H1 (cell line): ENCODE results near the gene COL6A2. TPM values are rescaled to one million over a fixed set of nuclear protein-coding genes. Genes with fewer than 3 reads are reported as not detected.

Experiments used
- CTCF ChIA-PET: fragments of 300-600 bp; sonication (Branson Sonifier 250); formaldehyde crosslinking; loops from one replicate; lab custom pipeline; 2021; ENCODE audit not compliant: partially characterized antibody; lab: Charles Lee
- POLR2A ChIA-PET: fragments of 300-600 bp; sonication (Branson Sonifier 250); formaldehyde crosslinking; loops from one replicate; lab custom pipeline; 2021; ENCODE audit warnings: inconsistent platforms; ENCODE audit not compliant: partially characterized antibody; lab: Charles Lee
- DNase-seq, 2 experiments: peaks; one replicate each; pipeline versions ENCODE4 v3.0.0 to v3.0.0-alpha.2; 2010 to 2022; ENCODE audit warnings: low spot score in 2 of 2, low read depth in 1 of 2, mixed read lengths in 1 of 2
- FAIRE-seq: peaks from 2 replicates; lab custom pipeline; 2011; peaks lifted over from hg19 to GRCh38; lab: Jason Lieb, UNC
- H2AFZ ChIP-seq: 2 replicates; pipeline ENCODE4 v1.8.1; 2012; ENCODE audit warnings: low read length, inconsistent platforms
- H2AK5ac ChIP-seq: 2 replicates; pipeline ENCODE4 v1.6.1; 2013; ENCODE audit warnings: low read depth, low read length
- H2BK120ac ChIP-seq: replicated peaks from 2 replicates; pipeline ENCODE3; 2013; ENCODE audit warnings: low read depth, low read length, inconsistent platforms
- H2BK12ac ChIP-seq: 2 replicates; pipeline ENCODE4 v1.6.1; 2013; ENCODE audit warnings: low read depth, low read length
- H2BK15ac ChIP-seq: 2 replicates; pipeline ENCODE4 v1.6.1; 2013; ENCODE audit warnings: low read length
- H2BK20ac ChIP-seq: 2 replicates; pipeline ENCODE4 v1.6.1; 2013; ENCODE audit warnings: low read length
- H2BK5ac ChIP-seq: 2 replicates; pipeline ENCODE4 v1.6.1; 2013; ENCODE audit warnings: low read depth, low read length
- H3K14ac ChIP-seq: 2 replicates; pipeline ENCODE4 v1.6.1; 2013; ENCODE audit warnings: inconsistent platforms; ENCODE audit not compliant: insufficient read length
- H3K18ac ChIP-seq: 2 replicates; pipeline ENCODE4 v1.6.1; 2013; ENCODE audit warnings: low read length; ENCODE audit errors: extremely low read depth
- H3K23ac ChIP-seq: 2 replicates; pipeline ENCODE4 v1.6.1; 2013; ENCODE audit warnings: inconsistent platforms; ENCODE audit not compliant: insufficient read length
- H3K23me2 ChIP-seq: 2 replicates; pipeline ENCODE4 v1.6.1; 2013; ENCODE audit warnings: low read depth, low read length
- H3K27ac ChIP-seq: 2 replicates; pipeline ENCODE4 v1.6.1; 2011; ENCODE audit warnings: low read depth, low read length, inconsistent platforms
- H3K27me3 ChIP-seq, 4 experiments: replicated peaks in 1 of 4; 1 replicate in 1 of 4; 2 replicates in 3 of 4; pipeline versions ENCODE4 v1.6.1 to v1.8.1; 2011 to 2013; ENCODE audit warnings: low read length in 3 of 4, mild to moderate bottlenecking in 3 of 4, inconsistent platforms in 2 of 4, mixed read lengths in 2 of 4, moderate library complexity in 1 of 4; ENCODE audit not compliant: control insufficient read depth in 3 of 4, insufficient read depth in 3 of 4; ENCODE audit errors: extremely low read depth in 1 of 4
- H3K36me3 ChIP-seq, 4 experiments: 2 replicates each; pipeline versions ENCODE4 v1.6.1 to v1.8.1; 2011 to 2013; ENCODE audit warnings: mild to moderate bottlenecking in 4 of 4, low read length in 3 of 4, moderate library complexity in 2 of 4, control low read depth in 1 of 4, inconsistent platforms in 1 of 4; ENCODE audit not compliant: insufficient read depth in 4 of 4, control insufficient read depth in 2 of 4
- H3K4ac ChIP-seq: replicated peaks from 2 replicates; pipeline ENCODE3; 2013; ENCODE audit warnings: low read length, low read depth, mixed read lengths, inconsistent platforms; ENCODE audit not compliant: insufficient read length
- H3K4me1 ChIP-seq, 4 experiments: replicated peaks in 1 of 4; 1 replicate in 1 of 4; 2 replicates in 3 of 4; pipeline versions ENCODE4 v1.6.1 to v1.8.1; 2011 to 2013; ENCODE audit warnings: low read length in 3 of 4, inconsistent platforms in 2 of 4, mixed read lengths in 1 of 4; ENCODE audit not compliant: insufficient read depth in 4 of 4, control insufficient read depth in 3 of 4
- H3K4me2 ChIP-seq, 2 experiments: 2 replicates each; pipeline versions ENCODE4 v1.6.1 to v1.8.1; 2011 to 2013; ENCODE audit warnings: low read depth in 2 of 2, low read length in 2 of 2, control low read depth in 1 of 2, inconsistent platforms in 1 of 2, mild to moderate bottlenecking in 1 of 2; ENCODE audit not compliant: insufficient read depth in 1 of 2
- H3K4me3 ChIP-seq, 4 experiments: fragments of 200-600, 300-600 bp in 1 of 4; sonication (generic), shearing (Covaris generic), sonication (Bioruptor Twin) in 1 of 4; 2 replicates each; pipeline versions ENCODE4 v1.5.1 to v1.8.1; 2011 to 2016; ENCODE audit warnings: low read length in 4 of 4, low read depth in 3 of 4, control low read depth in 2 of 4, inconsistent platforms in 2 of 4, mild to moderate bottlenecking in 2 of 4, mixed read lengths in 1 of 4, moderate library complexity in 1 of 4; ENCODE audit not compliant: insufficient read depth in 2 of 4; ENCODE audit errors: extremely low read depth in 1 of 4
- H3K56ac ChIP-seq: replicated peaks from 2 replicates; pipeline ENCODE3; 2013; ENCODE audit warnings: low read depth, mild to moderate bottlenecking, mixed read lengths, low read length, inconsistent platforms; ENCODE audit not compliant: insufficient read length
- H3K79me1 ChIP-seq: 2 replicates; pipeline ENCODE4 v1.6.1; 2013; ENCODE audit warnings: low read depth, low read length, control low read depth
- H3K79me2 ChIP-seq, 2 experiments: 2 replicates each; pipeline versions ENCODE4 v1.6.1 to v1.8.1; 2012 to 2013; ENCODE audit warnings: low read length in 2 of 2, mild to moderate bottlenecking in 2 of 2, inconsistent platforms in 1 of 2; ENCODE audit not compliant: insufficient read depth in 2 of 2, control insufficient read depth in 1 of 2
- H3K9ac ChIP-seq, 4 experiments: replicated peaks in 1 of 4; 1 replicate in 1 of 4; 2 replicates in 3 of 4; pipeline versions ENCODE4 v1.6.1 to v1.8.1; 2011 to 2013; ENCODE audit warnings: low read depth in 3 of 4, low read length in 3 of 4, control low read depth in 2 of 4, mild to moderate bottlenecking in 2 of 4, moderate library complexity in 2 of 4, inconsistent platforms in 1 of 4; ENCODE audit errors: extremely low read depth in 1 of 4
- H3K9me3 ChIP-seq, 2 experiments: 2 replicates each; pipeline versions ENCODE4 v1.6.1 to v1.8.1; 2012 to 2013; ENCODE audit warnings: mild to moderate bottlenecking in 2 of 2, moderate library complexity in 2 of 2, control low read depth in 1 of 2, inconsistent platforms in 1 of 2, low read depth in 1 of 2, low read length in 1 of 2, mixed read lengths in 1 of 2; ENCODE audit not compliant: insufficient read depth in 2 of 2
- H4K20me1 ChIP-seq, 2 experiments: replicated peaks in 1 of 2; 2 replicates each; pipeline versions ENCODE3 to v1.8.1; 2011 to 2013; ENCODE audit warnings: inconsistent platforms in 2 of 2, low read length in 2 of 2, mild to moderate bottlenecking in 1 of 2; ENCODE audit not compliant: insufficient read depth in 2 of 2, control insufficient read depth in 1 of 2
- H4K5ac ChIP-seq: 2 replicates; pipeline ENCODE4 v1.6.1; 2013; ENCODE audit warnings: low read length, low read depth, mixed read lengths, inconsistent platforms; ENCODE audit not compliant: insufficient read length
- H4K8ac ChIP-seq: 2 replicates; pipeline ENCODE4 v1.8.0; 2013; ENCODE audit warnings: mild to moderate bottlenecking, moderate library complexity, low read length, inconsistent platforms; ENCODE audit not compliant: insufficient read depth; ENCODE audit errors: extremely low read depth
- H4K91ac ChIP-seq: replicated peaks from 2 replicates; pipeline ENCODE3; 2013; ENCODE audit warnings: low read length, mixed read lengths, inconsistent platforms; ENCODE audit not compliant: insufficient read length
- CTBP2 ChIP-seq: IDR thresholded peaks from 2 replicates; pipeline ENCODE4 v1.7.0; 2011; ENCODE audit warnings: borderline replicate concordance, mild to moderate bottlenecking, moderate library complexity, mixed read lengths, low read length; ENCODE audit not compliant: insufficient read depth, insufficient read length
- MAX ChIP-seq: IDR thresholded peaks from 2 replicates; pipeline ENCODE4 v1.6.1; 2012; ENCODE audit warnings: inconsistent platforms
- POU5F1 ChIP-seq: IDR thresholded peaks from 2 replicates; pipeline ENCODE4 v1.6.1; 2011; ENCODE audit warnings: low read depth, mild to moderate bottlenecking, low read length, moderate library complexity
- WGBS, 2 experiments: shearing (Covaris generic) in 1 of 2; methylation state at CpG; one replicate each; pipeline versions ENCODE4 v1.1.6 to v1.1.7; 2013 to 2015; ENCODE audit warnings: low lambda C conversion rate in 2 of 2, mixed read lengths in 2 of 2, inconsistent platforms in 1 of 2, low coverage in 1 of 2, missing lambda C conversion rate in 1 of 2; ENCODE audit not compliant: insufficient replicate concordance in 2 of 2, insufficient coverage in 1 of 2, insufficient read length in 1 of 2; ENCODE audit errors: extremely low coverage in 1 of 2, missing lambda C conversion rate in 1 of 2; 5-methylcytosine and 5-hydroxymethylcytosine counted together
- polyA plus RNA-seq, 7 experiments: library from polyadenylated mRNA; depleted of rRNA in 3 of 7; stranded (reverse) in 5 of 7; unstranded in 2 of 7; fragments of >200 nt in 5 of 7; fragments of 200-250 nt in 2 of 7; gene quantifications; 1 replicate in 5 of 7; 2 replicates in 1 of 7; 4 replicates in 1 of 7; pipeline versions ENCODE4 v1.2.1 to v1.2.3, GENCODE V29; 2011 to 2013; ENCODE audit warnings: missing spikeins in 2 of 7, mixed read lengths in 2 of 7
- total RNA-seq: library from RNA; stranded (reverse); fragmentation: NEBNext Ultra II Directional; extraction: Animal tissue kit (Norgen Biotek cat#: 25700); gene quantifications from 2 replicates; pipeline ENCODE4 v1.2.1, GENCODE V29; 2021

Gene COL6A2
- total and polyA plus RNA-seq, 2 of the 8 experiments (the other 6 are each of a cell fraction or from before 2014, with no cell fraction given): 60.1 to 62.7 TPM

GRCh38 chr21:46137908-46138307 lies 40.0 kb downstream of the COL6A2 start:
- no peak overlapping the region for H4K8ac ChIP-seq
- FAIRE-seq (no peak), DNase-seq (no peak)
- H3K56ac ChIP-seq: no peak overlapping the region
- H2BK12ac ChIP-seq: no peak overlapping the region
- H3K23me2 ChIP-seq: peaks cover 4% of the 10 kb centered on the region; the same call in 1 of the 2 replicates
- H3K4me3 ChIP-seq: no peak overlapping the region
- H2BK5ac ChIP-seq: no peak overlapping the region
- no peaks in the 10 kb centered on the region for H4K20me1 ChIP-seq
- H4K5ac ChIP-seq: no peak overlapping the region
- H3K9me3 ChIP-seq: peaks cover 0 to 2% of the 10 kb centered on the region in 2 experiments; a peak in 1 of 4 replicates
- H3K79me1 ChIP-seq: no peaks in the 10 kb centered on the region
- H3K4me1 ChIP-seq: peaks cover 0 to 10% (median 0%) of the 10 kb centered on the region in 4 experiments; a peak in 3 of 7 replicates
- no peak overlapping the region for H2AK5ac ChIP-seq
- no peak overlapping the region for H2BK120ac ChIP-seq
- no peak overlapping the region for H3K23ac ChIP-seq
- TF ChIP-seq CTBP2 (no peak), MAX (no peak), POU5F1 (no peak)
- no peak overlapping the region for H2AFZ ChIP-seq
- no peak overlapping the region for H3K9ac ChIP-seq
- H3K36me3 ChIP-seq: no peaks in the 10 kb centered on the region
- no peak overlapping the region for H3K27ac ChIP-seq
- H2BK20ac ChIP-seq: no peak overlapping the region
- H3K27me3 ChIP-seq: peaks cover 0 to 22% (median 8%) of the 10 kb centered on the region in 4 experiments; a peak in 4 of 7 replicates
- H3K79me2 ChIP-seq: no peaks in the 10 kb centered on the region
- ChIA-PET POLR2A (interaction anchor here (0.6 kb wide), 2 partner anchors 16 to 46 kb away, joined by 3 read pairs; no protein-coding TSS in a partner anchor), CTCF (interaction anchor here (0.7 to 1.9 kb wide), 3 partner anchors 9 to 15 kb away, joined by 4 to 6 read pairs (median 5); no protein-coding TSS in a partner anchor)
- H2BK15ac ChIP-seq: no peak overlapping the region
- H4K91ac ChIP-seq: no peak overlapping the region
- 93% methylated on average over 6 of the region's 7 CpGs; no CpG with 5 or more reads in 1 of the 2 experiments for WGBS, 2 experiments
- H3K14ac ChIP-seq: no peak overlapping the region
- no peak overlapping the region for H3K4ac ChIP-seq
- no peak overlapping the region for H3K4me2 ChIP-seq
- no peak overlapping the region for H3K18ac ChIP-seq
